Astrocyte (in vitro differentiated cells and primary cell): ENCODE data around the gene ARHGAP1. TPM values are rescaled to one million over a fixed set of nuclear protein-coding genes. Genes with fewer than 3 reads are reported as not detected.

ENCODE experiments used
- DNase-seq: peaks from one replicate; pipeline ENCODE4 v3.0.0-alpha.2; 2010; ENCODE audit warnings: low read depth
- FAIRE-seq: peaks from 2 replicates; lab custom pipeline; 2011; peaks lifted over from hg19 to GRCh38; lab: Jason Lieb, UNC
- H2AFZ ChIP-seq: 2 replicates; pipeline ENCODE4 v1.6.0; 2012; ENCODE audit warnings: low read depth, low read length, inconsistent platforms
- H3K27ac ChIP-seq: 2 replicates; pipeline ENCODE4 v1.5.1; 2011; ENCODE audit warnings: low read depth, low read length, inconsistent platforms
- H3K27me3 ChIP-seq: 2 replicates; pipeline ENCODE4 v1.6.0; 2011; ENCODE audit warnings: low read length, inconsistent platforms; ENCODE audit not compliant: insufficient read depth
- H3K36me3 ChIP-seq: 2 replicates; pipeline ENCODE4 v1.5.1; 2011; ENCODE audit warnings: low read length, inconsistent platforms; ENCODE audit not compliant: insufficient read depth
- H3K4me1 ChIP-seq: 2 replicates; pipeline ENCODE4 v1.5.1; 2011; ENCODE audit warnings: low read length, inconsistent platforms; ENCODE audit not compliant: insufficient read depth
- H3K4me2 ChIP-seq: 2 replicates; pipeline ENCODE4 v1.6.0; 2012; ENCODE audit warnings: low read length, inconsistent platforms
- H3K4me3 ChIP-seq: 2 replicates; pipeline ENCODE4 v1.5.1; 2011; ENCODE audit warnings: low read depth, mild to moderate bottlenecking, low read length, inconsistent platforms; ENCODE audit not compliant: insufficient read depth
- H3K79me2 ChIP-seq: 2 replicates; pipeline ENCODE4 v1.6.0; 2012; ENCODE audit warnings: mild to moderate bottlenecking, low read length, inconsistent platforms; ENCODE audit not compliant: insufficient read depth
- H3K9ac ChIP-seq: 2 replicates; pipeline ENCODE4 v1.6.0; 2012; ENCODE audit warnings: mild to moderate bottlenecking, low read length, inconsistent platforms
- H3K9me3 ChIP-seq: 2 replicates; pipeline ENCODE4 v1.5.1; 2012; ENCODE audit warnings: low read depth, mild to moderate bottlenecking, low read length, inconsistent platforms; ENCODE audit not compliant: insufficient read depth
- H4K20me1 ChIP-seq: 2 replicates; pipeline ENCODE4 v1.6.0; 2012; ENCODE audit warnings: low read length, inconsistent platforms; ENCODE audit not compliant: insufficient read depth
- H3K27ac Mint-ChIP-seq: one replicate; pipeline ENCODE4 v1.8.0; 2021; ENCODE audit warnings: mild to moderate bottlenecking, mixed read lengths; ENCODE audit not compliant: unreplicated experiment
- H3K27me3 Mint-ChIP-seq: one replicate; pipeline ENCODE4 v1.8.0; 2021; ENCODE audit warnings: low read depth, mixed read lengths; ENCODE audit not compliant: unreplicated experiment
- H3K36me3 Mint-ChIP-seq: one replicate; pipeline ENCODE4 v1.8.0; 2021; ENCODE audit warnings: low read depth, mixed read lengths; ENCODE audit not compliant: unreplicated experiment
- H3K4me1 Mint-ChIP-seq: one replicate; pipeline ENCODE4 v1.8.0; 2021; ENCODE audit warnings: low read depth, mixed read lengths; ENCODE audit not compliant: unreplicated experiment
- H3K4me3 Mint-ChIP-seq: one replicate; pipeline ENCODE4 v1.8.0; 2021; ENCODE audit warnings: mild to moderate bottlenecking, moderate library complexity, mixed read lengths; ENCODE audit not compliant: unreplicated experiment
- H3K9me3 Mint-ChIP-seq: one replicate; pipeline ENCODE4 v1.8.0; 2021; ENCODE audit warnings: mild to moderate bottlenecking, mixed read lengths; ENCODE audit not compliant: unreplicated experiment
- EZH2 ChIP-seq: IDR thresholded peaks from 2 replicates; pipeline ENCODE4 v1.6.1; 2012; ENCODE audit warnings: mild to moderate bottlenecking, low read length, inconsistent platforms; ENCODE audit not compliant: insufficient read depth
- total RNA-seq: library from RNA; stranded (reverse); gene quantifications from 2 replicates; pipeline ENCODE4 v1.2.1, GENCODE V29; 2021
- TF ChIP-seq, protein P1 (sequence below): IDR thresholded peaks from 2 replicates; pipeline ENCODE4 v1.5.1; 2011; ENCODE audit warnings: low read depth, mild to moderate bottlenecking, inconsistent platforms, low read length, moderate library complexity; ENCODE audit not compliant: insufficient read depth

ARHGAP1 gene
- total RNA-seq, 1 donor from 2014 or later, result 116 TPM

- TF ChIP-seq, protein P1, sequence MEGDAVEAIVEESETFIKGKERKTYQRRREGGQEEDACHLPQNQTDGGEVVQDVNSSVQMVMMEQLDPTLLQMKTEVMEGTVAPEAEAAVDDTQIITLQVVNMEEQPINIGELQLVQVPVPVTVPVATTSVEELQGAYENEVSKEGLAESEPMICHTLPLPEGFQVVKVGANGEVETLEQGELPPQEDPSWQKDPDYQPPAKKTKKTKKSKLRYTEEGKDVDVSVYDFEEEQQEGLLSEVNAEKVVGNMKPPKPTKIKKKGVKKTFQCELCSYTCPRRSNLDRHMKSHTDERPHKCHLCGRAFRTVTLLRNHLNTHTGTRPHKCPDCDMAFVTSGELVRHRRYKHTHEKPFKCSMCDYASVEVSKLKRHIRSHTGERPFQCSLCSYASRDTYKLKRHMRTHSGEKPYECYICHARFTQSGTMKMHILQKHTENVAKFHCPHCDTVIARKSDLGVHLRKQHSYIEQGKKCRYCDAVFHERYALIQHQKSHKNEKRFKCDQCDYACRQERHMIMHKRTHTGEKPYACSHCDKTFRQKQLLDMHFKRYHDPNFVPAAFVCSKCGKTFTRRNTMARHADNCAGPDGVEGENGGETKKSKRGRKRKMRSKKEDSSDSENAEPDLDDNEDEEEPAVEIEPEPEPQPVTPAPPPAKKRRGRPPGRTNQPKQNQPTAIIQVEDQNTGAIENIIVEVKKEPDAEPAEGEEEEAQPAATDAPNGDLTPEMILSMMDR, result no peak
- no peak for TF ChIP-seq EZH2
- Histone ChIP-seq H3K9ac (no peak overlapping the region), H3K79me2 (no peaks in the 10 kb centered on the region), H3K4me1 (no peaks in the 10 kb centered on the region), H3K4me2 (no peak overlapping the region), H3K4me3 (no peak overlapping the region), H3K27ac (no peak overlapping the region), H3K27me3 (no peaks in the 10 kb centered on the region), H4K20me1 (no peaks in the 10 kb centered on the region), H3K36me3 (no peaks in the 10 kb centered on the region), H3K9me3 (no peaks in the 10 kb centered on the region), H2AFZ (no peak overlapping the region)
- Mint-ChIP-seq H3K27ac (no peak overlapping the region), H3K4me1 (peaks cover 10% of the 10 kb centered on the region), H3K27me3 (peaks cover 6% of the 10 kb centered on the region), H3K9me3 (no peaks in the 10 kb centered on the region), H3K4me3 (peak overlapping the region; percentile 54), H3K36me3 (peaks cover 3% of the 10 kb centered on the region)
- no peak for FAIRE-seq
- DNase-seq, result no peak
These were observed 25.2 kb upstream of the ARHGAP1 start for GRCh38 chr11:46725338-46726205.

DNA sequence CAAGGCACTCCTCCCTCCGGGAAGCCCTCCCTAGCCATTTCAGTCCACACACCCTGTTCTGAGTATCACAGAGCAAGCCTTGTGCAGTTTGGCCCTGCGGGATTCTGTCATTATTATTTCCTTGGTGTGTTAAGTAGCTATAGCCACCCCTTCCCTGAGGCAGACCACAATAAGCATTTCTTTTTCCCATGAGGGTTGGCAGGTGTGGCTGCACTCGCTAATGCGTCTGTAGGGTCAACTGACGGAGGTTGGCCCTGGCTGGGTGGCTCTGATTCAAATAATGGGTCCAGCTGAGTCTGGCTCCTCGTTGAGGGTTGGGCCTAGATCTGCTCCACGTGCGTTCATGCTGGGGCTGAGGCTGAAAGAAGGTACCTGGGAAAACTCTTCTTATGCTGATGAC, 23.7 kb upstream of the ARHGAP1 start:
- Histone ChIP-seq H3K79me2 (no peaks in the 10 kb centered on the region), H3K4me3 (no peak overlapping the region), H3K36me3 (no peaks in the 10 kb centered on the region), H2AFZ (peak overlapping the region; percentile 60), H3K4me2 (no peak overlapping the region), H3K27ac (no peak overlapping the region), H3K9ac (no peak overlapping the region), H4K20me1 (no peaks in the 10 kb centered on the region), H3K9me3 (no peaks in the 10 kb centered on the region), H3K27me3 (no peaks in the 10 kb centered on the region), H3K4me1 (no peaks in the 10 kb centered on the region)
- H3K27me3 Mint-ChIP-seq, result peaks cover 3% of the 10 kb centered on the region
- peaks cover 3% of the 10 kb centered on the region for H3K36me3 Mint-ChIP-seq
- no peak overlapping the region for H3K27ac Mint-ChIP-seq
- TF ChIP-seq, protein P1, result no peak
- TF ChIP-seq EZH2, result no peak
- no peak for FAIRE-seq
- peaks cover 10% of the 10 kb centered on the region for H3K4me1 Mint-ChIP-seq
- no peaks in the 10 kb centered on the region for H3K9me3 Mint-ChIP-seq
- H3K4me3 Mint-ChIP-seq, result no peak overlapping the region
- peak; percentile 15 for DNase-seq

- FAIRE-seq (no peak), DNase-seq (no peak)
- Mint-ChIP-seq H3K36me3 (peaks cover 3% of the 10 kb centered on the region), H3K27me3 (peaks cover 3% of the 10 kb centered on the region), H3K27ac (no peak overlapping the region), H3K4me3 (no peak overlapping the region), H3K4me1 (peaks cover 12% of the 10 kb centered on the region), H3K9me3 (no peaks in the 10 kb centered on the region)
- Histone ChIP-seq H3K79me2 (no peaks in the 10 kb centered on the region), H3K4me1 (no peaks in the 10 kb centered on the region), H3K9ac (no peak overlapping the region), H3K36me3 (no peaks in the 10 kb centered on the region), H4K20me1 (no peaks in the 10 kb centered on the region), H3K4me3 (no peak overlapping the region), H3K4me2 (no peak overlapping the region), H3K27me3 (no peaks in the 10 kb centered on the region), H3K9me3 (no peaks in the 10 kb centered on the region), H2AFZ (no peak overlapping the region), H3K27ac (no peak overlapping the region)
- no peak for TF ChIP-seq EZH2
- TF ChIP-seq, protein P1, result no peak
These were observed 22.9 kb upstream of the ARHGAP1 start for GRCh38 chr11:46723359-46723680.
